ENCODE measurements around the gene ZNF518B. TPM values are rescaled to one million over a fixed set of nuclear protein-coding genes. Genes with fewer than 3 reads are reported as not detected.
"Not testable (repeated sequence)": the region's sequence is repeated elsewhere in the genome, so short reads cannot be mapped to it uniquely, and the experiment has no call there.

The ZNF518B gene
- total RNA-seq, 1 donor from 2014 or later: 41.3 TPM

- TF ChIP-seq, protein P1, sequence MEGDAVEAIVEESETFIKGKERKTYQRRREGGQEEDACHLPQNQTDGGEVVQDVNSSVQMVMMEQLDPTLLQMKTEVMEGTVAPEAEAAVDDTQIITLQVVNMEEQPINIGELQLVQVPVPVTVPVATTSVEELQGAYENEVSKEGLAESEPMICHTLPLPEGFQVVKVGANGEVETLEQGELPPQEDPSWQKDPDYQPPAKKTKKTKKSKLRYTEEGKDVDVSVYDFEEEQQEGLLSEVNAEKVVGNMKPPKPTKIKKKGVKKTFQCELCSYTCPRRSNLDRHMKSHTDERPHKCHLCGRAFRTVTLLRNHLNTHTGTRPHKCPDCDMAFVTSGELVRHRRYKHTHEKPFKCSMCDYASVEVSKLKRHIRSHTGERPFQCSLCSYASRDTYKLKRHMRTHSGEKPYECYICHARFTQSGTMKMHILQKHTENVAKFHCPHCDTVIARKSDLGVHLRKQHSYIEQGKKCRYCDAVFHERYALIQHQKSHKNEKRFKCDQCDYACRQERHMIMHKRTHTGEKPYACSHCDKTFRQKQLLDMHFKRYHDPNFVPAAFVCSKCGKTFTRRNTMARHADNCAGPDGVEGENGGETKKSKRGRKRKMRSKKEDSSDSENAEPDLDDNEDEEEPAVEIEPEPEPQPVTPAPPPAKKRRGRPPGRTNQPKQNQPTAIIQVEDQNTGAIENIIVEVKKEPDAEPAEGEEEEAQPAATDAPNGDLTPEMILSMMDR (IDR thresholded peaks at IDR 0.05; ENCODE audit: partially characterized antibody, unreplicated experiment): no peak
- DNase-seq: no peak
- peaks cover 8% of the 10 kb centered on the region for H3K4me1 Mint-ChIP-seq (ENCODE audit: low read depth, unreplicated experiment)
- H3K9me3 Mint-ChIP-seq (ENCODE audit: unreplicated experiment): no peaks in the 10 kb centered on the region
- no peaks in the 10 kb centered on the region for H3K27me3 Mint-ChIP-seq (ENCODE audit: unreplicated experiment)
- H3K4me3 Mint-ChIP-seq (ENCODE audit: unreplicated experiment): no peak overlapping the region
- peaks cover 18% of the 10 kb centered on the region for H3K36me3 Mint-ChIP-seq (ENCODE audit: unreplicated experiment)
- H3K27ac Mint-ChIP-seq (ENCODE audit: unreplicated experiment): no peak overlapping the region
Measured at GRCh38 chr4:10438924-10439323, 18.3 kb downstream of the ZNF518B start.

- H3K4me1 Mint-ChIP-seq (ENCODE audit: low read depth, unreplicated experiment): peaks cover 8% of the 10 kb centered on the region
- H3K27me3 Mint-ChIP-seq (ENCODE audit: unreplicated experiment): no peaks in the 10 kb centered on the region
- TF ChIP-seq, protein P1 (IDR thresholded peaks at IDR 0.05; ENCODE audit: partially characterized antibody, unreplicated experiment): no peak
- no peak overlapping the region for H3K27ac Mint-ChIP-seq (ENCODE audit: unreplicated experiment)
- no peaks in the 10 kb centered on the region for H3K9me3 Mint-ChIP-seq (ENCODE audit: unreplicated experiment)
- H3K4me3 Mint-ChIP-seq (ENCODE audit: unreplicated experiment): no peak overlapping the region
- no peak for DNase-seq
- peaks cover 7% of the 10 kb centered on the region for H3K36me3 Mint-ChIP-seq (ENCODE audit: unreplicated experiment)
Measured at GRCh38 chr4:10437735-10438134, 19.5 kb downstream of the ZNF518B start.

DNA sequence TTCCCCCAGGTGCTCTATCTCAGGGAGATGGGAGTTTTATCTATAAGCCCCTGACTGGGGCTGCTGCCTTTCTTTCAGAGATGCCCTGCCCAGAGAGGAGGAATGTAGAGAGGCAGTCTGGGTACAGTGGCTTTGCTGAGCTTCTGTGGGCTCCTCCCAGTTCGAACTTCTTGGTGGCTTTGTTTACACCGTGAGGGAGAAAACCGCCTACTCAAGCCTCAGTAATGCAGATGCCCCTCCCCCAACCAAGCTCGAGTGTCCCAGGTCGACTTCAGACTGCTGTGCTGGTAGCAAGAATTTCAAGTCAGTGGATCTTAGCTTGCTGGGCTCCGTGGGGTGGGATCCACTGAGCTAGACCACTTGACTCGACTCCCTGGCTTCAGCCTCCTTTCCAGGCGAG is 29.5 kb downstream of the ZNF518B start:
- not testable (repeated sequence) for H3K27me3 Mint-ChIP-seq (ENCODE audit: unreplicated experiment); DNase-seq; H3K9me3 Mint-ChIP-seq (ENCODE audit: unreplicated experiment); H3K36me3 Mint-ChIP-seq (ENCODE audit: unreplicated experiment); H3K27ac Mint-ChIP-seq (ENCODE audit: unreplicated experiment); H3K4me1 Mint-ChIP-seq (ENCODE audit: low read depth, unreplicated experiment); H3K4me3 Mint-ChIP-seq (ENCODE audit: unreplicated experiment)

- no peak overlapping the region for H3K4me3 Mint-ChIP-seq (ENCODE audit: unreplicated experiment)
- H3K9me3 Mint-ChIP-seq (ENCODE audit: unreplicated experiment): peaks cover 2% of the 10 kb centered on the region
- no peak for DNase-seq
- H3K4me1 Mint-ChIP-seq (ENCODE audit: low read depth, unreplicated experiment): no peaks in the 10 kb centered on the region
- H3K27me3 Mint-ChIP-seq (ENCODE audit: unreplicated experiment): peaks cover 2% of the 10 kb centered on the region
- no peak overlapping the region for H3K27ac Mint-ChIP-seq (ENCODE audit: unreplicated experiment)
- H3K36me3 Mint-ChIP-seq (ENCODE audit: unreplicated experiment): no peaks in the 10 kb centered on the region
- TF ChIP-seq, protein P1 (IDR thresholded peaks at IDR 0.05; ENCODE audit: partially characterized antibody, unreplicated experiment): no peak
Measured at GRCh38 chr4:10421344-10422055, 35.7 kb downstream of the ZNF518B start.

DNA sequence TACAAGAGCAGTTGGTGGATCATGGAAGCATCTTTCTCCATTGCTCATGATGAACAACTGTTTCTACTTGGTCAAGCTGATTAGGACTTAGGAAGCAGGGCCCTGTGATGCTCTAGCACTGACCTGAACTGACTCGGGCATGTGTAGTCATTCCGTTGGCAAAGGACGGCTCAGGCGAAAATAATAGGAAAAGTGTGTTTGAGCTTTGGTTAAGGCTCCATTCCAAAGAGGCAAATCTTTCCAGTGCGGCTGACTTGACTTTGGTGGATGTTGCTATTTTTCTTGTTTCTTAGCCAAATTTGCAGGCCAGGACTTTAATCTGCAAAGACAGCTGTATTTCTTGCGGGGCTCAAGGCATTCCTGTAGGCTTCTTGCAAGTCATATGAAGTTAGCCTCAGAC is 39.5 kb downstream of the ZNF518B start:
- no peaks in the 10 kb centered on the region for H3K9me3 Mint-ChIP-seq (ENCODE audit: unreplicated experiment)
- H3K36me3 Mint-ChIP-seq (ENCODE audit: unreplicated experiment): no peaks in the 10 kb centered on the region
- no peaks in the 10 kb centered on the region for H3K27me3 Mint-ChIP-seq (ENCODE audit: unreplicated experiment)
- no peak for DNase-seq
- H3K4me1 Mint-ChIP-seq (ENCODE audit: low read depth, unreplicated experiment): no peaks in the 10 kb centered on the region
- TF ChIP-seq, protein P1 (IDR thresholded peaks at IDR 0.05; ENCODE audit: partially characterized antibody, unreplicated experiment): no peak
- no peak overlapping the region for H3K4me3 Mint-ChIP-seq (ENCODE audit: unreplicated experiment)
- H3K27ac Mint-ChIP-seq (ENCODE audit: unreplicated experiment): no peak overlapping the region
